ENCODE measurements around the gene HPRT1.
"Not testable (repeated sequence)": the region's sequence is repeated elsewhere in the genome, so short reads cannot be mapped to it uniquely, and the experiment has no call there.

HPRT1 gene

GRCh38 chrX:134460005-134460861 is at the start of gene HPRT1:
TSS of gene HPRT1 (plus strand) at chrX:134460165. CDS start at chrX:134460312, 147 bp downstream.
- peak; percentile 0 to 81 (median 64) for DNase-seq

- no peak for DNase-seq
Observed at GRCh38 chrX:134416087-134416486, 43.9 kb upstream of the HPRT1 start.

- no peak for DNase-seq
Observed at GRCh38 chrX:134418317-134419113, 41.5 kb upstream of the HPRT1 start.

- DNase-seq, result no peak
Observed at GRCh38 chrX:134419784-134420183, 40.2 kb upstream of the HPRT1 start.

- DNase-seq, result no peak
Observed at GRCh38 chrX:134423606-134424005, 36.4 kb upstream of the HPRT1 start.

- no peak for DNase-seq
Observed at GRCh38 chrX:134426281-134426680, 33.7 kb upstream of the HPRT1 start.

GRCh38 chrX:134431894-134432293 is 28.1 kb upstream of the HPRT1 start:
- no peak for DNase-seq

- no peak for DNase-seq
Observed at GRCh38 chrX:134435894-134436293, 24.1 kb upstream of the HPRT1 start.

- DNase-seq, result no peak
Observed at GRCh38 chrX:134443020-134443419, 16.9 kb upstream of the HPRT1 start.

GRCh38 chrX:134443461-134443860 is 16.5 kb upstream of the HPRT1 start:
- peak in 1 of 58 donors; percentile 4 for DNase-seq

GRCh38 chrX:134444681-134445080 is 15.3 kb upstream of the HPRT1 start:
- DNase-seq, result no peak

- no peak for DNase-seq
Observed at GRCh38 chrX:134452596-134452995, 7.4 kb upstream of the HPRT1 start.

- no peak for DNase-seq
Observed at GRCh38 chrX:134453631-134454030, 6.3 kb upstream of the HPRT1 start.

GRCh38 chrX:134454506-134454905 is 5.5 kb upstream of the HPRT1 start:
- DNase-seq, result no peak

GRCh38 chrX:134457708-134458107 is 2.3 kb upstream of the HPRT1 start:
- DNase-seq, result no peak

GRCh38 chrX:134459683-134460004 is 321 bp upstream of the HPRT1 start:
- DNase-seq, result no peak

- no peak for DNase-seq
Observed at GRCh38 chrX:134460862-134461220, 876 bp downstream of the HPRT1 start.

GRCh38 chrX:134461437-134461836 is 1.5 kb downstream of the HPRT1 start:
- DNase-seq, result no peak

- no peak for DNase-seq
Observed at GRCh38 chrX:134462927-134463326, 3.0 kb downstream of the HPRT1 start.

- not testable (repeated sequence) for DNase-seq
Observed at GRCh38 chrX:134464453-134464852, 4.5 kb downstream of the HPRT1 start.

- DNase-seq, result peak in 1 of 58 donors; percentile 1
Observed at GRCh38 chrX:134469486-134469885, 9.5 kb downstream of the HPRT1 start.

GRCh38 chrX:134470013-134470412 is 10.0 kb downstream of the HPRT1 start:
- DNase-seq, result no peak

GRCh38 chrX:134472041-134472440 is 12.1 kb downstream of the HPRT1 start:
- no peak for DNase-seq
